Panc1 (cell line): ENCODE measurements around the gene RDX. TPM values are rescaled to one million over a fixed set of nuclear protein-coding genes. Genes with fewer than 3 reads are reported as not detected.

Experiments
- ATAC-seq: fragments of 200-7000 bp; cut with Tn5 transposase; 2 replicates; pipeline ENCODE4 v1.9.1; 2020; ENCODE audit warnings: mild to moderate bottlenecking, moderate library complexity
- BruUV-seq: library from RNA; stranded (reverse); fragments of 400-500 nt; replicated peaks from 2 replicates; lab custom pipeline; 2021; lab: Mats Ljungman, UMichigan
- CTCF ChIA-PET: fragments of 300-600 bp; sonication (Branson Sonifier 250); formaldehyde crosslinking; loops from one replicate; lab custom pipeline; 2022; ENCODE audit warnings: antibody characterized with exemption; lab: Charles Lee
- POLR2A ChIA-PET: fragments of 300-600 bp; sonication (Branson Sonifier 250); formaldehyde crosslinking; loops from one replicate; lab custom pipeline; 2022; ENCODE audit warnings: antibody characterized with exemption; lab: Charles Lee
- DNase-seq: peaks from one replicate; pipeline ENCODE4 v3.0.0-alpha.2; 2010; ENCODE audit warnings: low read depth, low spot score
- H3K27ac ChIP-seq: 2 replicates; pipeline ENCODE4 v1.5.1; 2011; ENCODE audit warnings: mild to moderate bottlenecking, low read length, inconsistent platforms
- H3K27me3 ChIP-seq: fragments of 200-500 bp; sonication (Bioruptor generic); 2 replicates; pipeline ENCODE4 v1.6.0; 2014; ENCODE audit warnings: low read length, inconsistent platforms; ENCODE audit not compliant: control insufficient read depth, insufficient read depth
- H3K36me3 ChIP-seq: fragments of 200-500 bp; sonication (Bioruptor generic); 2 replicates; pipeline ENCODE4 v1.5.1; 2014; ENCODE audit warnings: inconsistent platforms, mild to moderate bottlenecking, low read length, moderate library complexity; ENCODE audit not compliant: control insufficient read depth, insufficient read depth
- H3K4me1 ChIP-seq: 2 replicates; pipeline ENCODE4 v1.5.1; 2011; ENCODE audit warnings: inconsistent platforms, mild to moderate bottlenecking, low read length, moderate library complexity; ENCODE audit not compliant: control insufficient read depth, insufficient read depth
- H3K4me3 ChIP-seq, 2 experiments: 2 replicates each; pipeline ENCODE4 v1.5.1; 2011 to 2012; ENCODE audit warnings: low read depth in 2 of 2, low read length in 2 of 2, mild to moderate bottlenecking in 2 of 2, inconsistent platforms in 1 of 2, moderate library complexity in 1 of 2
- H3K9me3 ChIP-seq: fragments of 200-500 bp; sonication (Bioruptor generic); 2 replicates; pipeline ENCODE4 v1.5.1; 2014; ENCODE audit warnings: low read depth, mild to moderate bottlenecking, inconsistent platforms, low read length, moderate library complexity; ENCODE audit not compliant: control insufficient read depth, insufficient read depth
- POLR2AphosphoS5 ChIP-seq: IDR thresholded peaks from 2 replicates; pipeline ENCODE4 v1.6.1; 2012; ENCODE audit warnings: mild to moderate bottlenecking, low read depth, low read length, moderate library complexity
- REST ChIP-seq, 2 experiments: IDR thresholded peaks; 2 replicates each; pipeline ENCODE4 v1.6.1; 2011 to 2012; ENCODE audit warnings: low read depth in 2 of 2, control low read depth in 1 of 2, low read length in 1 of 2, mild to moderate bottlenecking in 1 of 2, moderate library complexity in 1 of 2; ENCODE audit not compliant: insufficient read depth in 1 of 2
- SIN3A ChIP-seq: IDR thresholded peaks from 2 replicates; pipeline ENCODE4 v1.6.1; 2012; ENCODE audit warnings: low read depth, mild to moderate bottlenecking, low read length, moderate library complexity, borderline replicate concordance; ENCODE audit not compliant: insufficient read depth
- TCF7L2 ChIP-seq: IDR thresholded peaks from 2 replicates; pipeline ENCODE4 v1.6.1; 2011; ENCODE audit warnings: mild to moderate bottlenecking, low read depth, low read length, inconsistent platforms
- in situ Hi-C: cut with HindIII; loops from 2 replicates; pipeline ENCODE4 v1.10.0; 2016; ENCODE audit warnings: low sequenced_read_pairs, low pct_unique_long_range_greater_than_20kb
- intact Hi-C: fragments of 100-400 bp; cut with micrococcal nuclease; formaldehyde crosslinking; loops from one replicate; pipeline ENCODE4 v1.10.0; 2022; ENCODE audit not compliant: unreplicated experiment
- total RNA-seq: library from RNA; stranded (reverse); gene quantifications from one replicate; pipeline ENCODE4 v1.2.1, GENCODE V29; 2021; ENCODE audit not compliant: unreplicated experiment
- TF ChIP-seq, protein P1 (sequence below): fragments of 450-650 bp; IDR thresholded peaks from 2 replicates; pipeline ENCODE4 v1.5.1; 2017; ENCODE audit warnings: mild to moderate bottlenecking

Gene RDX
- total RNA-seq, 1 experiment from 2014 or later, result 200 TPM

DNA sequence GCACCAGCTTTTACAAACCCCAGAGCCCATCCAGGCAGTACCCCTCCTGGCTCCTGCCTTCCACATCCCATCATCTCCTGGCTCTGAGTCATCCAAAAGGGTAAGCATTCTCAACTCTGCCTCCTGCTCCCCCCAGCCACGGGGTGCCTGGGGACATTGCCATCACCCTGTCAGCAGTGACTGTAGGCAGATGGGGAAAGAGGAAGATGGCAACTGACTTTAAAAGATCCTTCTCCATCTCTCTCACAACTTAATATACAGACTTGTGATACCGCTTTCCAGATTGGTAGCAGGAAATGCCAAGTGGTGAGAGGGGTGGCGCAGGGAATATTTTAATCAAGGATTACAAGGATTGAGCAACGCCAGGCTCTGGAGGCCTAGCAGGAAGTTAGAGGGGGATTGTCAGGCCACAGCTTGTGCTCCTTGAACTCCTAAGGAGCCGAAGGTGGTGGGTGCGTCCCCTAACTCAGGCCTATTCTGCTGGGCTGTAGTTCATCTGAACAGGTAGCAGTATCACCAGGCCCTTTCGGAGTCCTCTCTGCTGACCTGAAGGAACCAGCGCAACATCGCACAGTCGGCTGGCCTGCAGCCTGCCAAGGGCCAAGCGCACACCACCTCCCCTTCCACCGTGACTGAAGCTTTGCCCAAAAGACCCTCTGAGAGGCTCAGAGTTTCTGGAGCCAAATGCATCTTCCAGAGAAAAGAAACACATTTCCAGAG is 119.9 kb downstream of the RDX start:
- ChIA-PET CTCF (no interaction called here), POLR2A (no interaction called here)
- TF ChIP-seq, protein P1, sequence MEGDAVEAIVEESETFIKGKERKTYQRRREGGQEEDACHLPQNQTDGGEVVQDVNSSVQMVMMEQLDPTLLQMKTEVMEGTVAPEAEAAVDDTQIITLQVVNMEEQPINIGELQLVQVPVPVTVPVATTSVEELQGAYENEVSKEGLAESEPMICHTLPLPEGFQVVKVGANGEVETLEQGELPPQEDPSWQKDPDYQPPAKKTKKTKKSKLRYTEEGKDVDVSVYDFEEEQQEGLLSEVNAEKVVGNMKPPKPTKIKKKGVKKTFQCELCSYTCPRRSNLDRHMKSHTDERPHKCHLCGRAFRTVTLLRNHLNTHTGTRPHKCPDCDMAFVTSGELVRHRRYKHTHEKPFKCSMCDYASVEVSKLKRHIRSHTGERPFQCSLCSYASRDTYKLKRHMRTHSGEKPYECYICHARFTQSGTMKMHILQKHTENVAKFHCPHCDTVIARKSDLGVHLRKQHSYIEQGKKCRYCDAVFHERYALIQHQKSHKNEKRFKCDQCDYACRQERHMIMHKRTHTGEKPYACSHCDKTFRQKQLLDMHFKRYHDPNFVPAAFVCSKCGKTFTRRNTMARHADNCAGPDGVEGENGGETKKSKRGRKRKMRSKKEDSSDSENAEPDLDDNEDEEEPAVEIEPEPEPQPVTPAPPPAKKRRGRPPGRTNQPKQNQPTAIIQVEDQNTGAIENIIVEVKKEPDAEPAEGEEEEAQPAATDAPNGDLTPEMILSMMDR, result no peak
- ATAC-seq, result no peak
- intact Hi-C loops (no loop called here), in situ Hi-C loops (no loop called here)
- Histone ChIP-seq H3K4me1 (no peaks in the 10 kb centered on the region; the same call in 1 of the 2 replicates), H3K4me3 (no peak overlapping the region), H3K27ac (no peak overlapping the region), H3K9me3 (no peaks in the 10 kb centered on the region), H3K36me3 (no peaks in the 10 kb centered on the region), H3K27me3 (no peaks in the 10 kb centered on the region)
- BruUV-seq, result no TSS peak
- DNase-seq, result no peak

DNA sequence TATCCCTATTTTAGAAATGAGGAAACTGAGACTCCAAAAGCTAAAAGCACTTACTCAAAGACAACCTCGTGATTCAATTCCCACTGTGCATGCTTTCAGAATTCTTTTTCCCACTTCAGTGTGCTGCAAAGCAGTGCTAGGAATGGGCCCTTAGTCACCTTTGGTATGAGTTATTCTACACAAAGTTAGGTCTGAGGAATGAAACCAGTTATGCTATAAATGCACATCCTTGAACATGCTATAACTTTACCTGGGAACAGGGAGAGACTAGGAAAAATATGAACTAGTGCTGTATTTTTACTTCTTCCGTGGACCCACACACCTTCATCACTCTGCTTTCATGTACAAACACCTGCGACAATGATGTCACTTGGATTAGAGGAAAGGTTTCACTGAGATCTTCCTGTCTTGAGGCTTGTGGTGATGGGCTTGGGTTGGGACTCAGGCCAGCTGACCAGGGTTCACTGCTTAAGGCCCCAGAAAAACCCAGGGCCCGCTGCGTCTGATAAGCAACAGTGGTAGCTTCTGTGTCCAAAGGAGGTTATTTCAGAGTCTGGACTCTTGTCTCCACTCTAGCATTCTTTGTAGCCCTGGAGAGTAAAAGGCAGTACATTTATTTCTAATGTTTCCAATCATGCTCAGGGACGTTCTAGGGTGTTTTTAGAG is 121.6 kb downstream of the RDX start:
- no peak overlapping the region for H3K27ac ChIP-seq
- DNase-seq, result no peak
- BruUV-seq, result no TSS peak
- H3K4me1 ChIP-seq, result no peaks in the 10 kb centered on the region; the same call in 1 of the 2 replicates
- in situ Hi-C loops (no loop called here), intact Hi-C loops (loop anchor here (5.0 kb wide), 1 partner anchor 227 kb away; no protein-coding TSS in a partner anchor)
- H3K27me3 ChIP-seq, result no peaks in the 10 kb centered on the region
- ChIA-PET POLR2A (interaction anchor here (0.6 kb wide), 1 partner anchor 409 kb away, joined by 3 read pairs; no protein-coding TSS in a partner anchor), CTCF (no interaction called here)
- ATAC-seq, result 0 out of 2 replicates have a peak, but pooled peaks have one; percentile 3
- H3K9me3 ChIP-seq, result no peaks in the 10 kb centered on the region
- no peaks in the 10 kb centered on the region for H3K36me3 ChIP-seq
- 0 out of 2 replicates have a peak, but pooled peaks have one; percentile 15 for TF ChIP-seq POLR2AphosphoS5
- TF ChIP-seq TCF7L2, result no peak
- TF ChIP-seq, protein P1, result no peak
- no peak for TF ChIP-seq SIN3A
- no peak overlapping the region for H3K4me3 ChIP-seq

- no peak for TF ChIP-seq REST (IDR thresholded peaks at IDR 0.05; ENCODE audit: insufficient read depth in 1 of 2, low read depth in 2 of 2, low read length in 1 of 2)
- TF ChIP-seq POLR2AphosphoS5, result no peak
- no peak for TF ChIP-seq TCF7L2
- TF ChIP-seq, protein P1, result peak; percentile 96
- in situ Hi-C loops (no loop called here), intact Hi-C loops (loop anchor here (5.0 kb wide), 1 partner anchor 227 kb away; no protein-coding TSS in a partner anchor)
- DNase-seq, result no peak
- Histone ChIP-seq H3K36me3 (no peaks in the 10 kb centered on the region), H3K4me3 (no peak overlapping the region), H3K4me1 (no peaks in the 10 kb centered on the region; the same call in 1 of the 2 replicates), H3K9me3 (no peaks in the 10 kb centered on the region), H3K27me3 (no peaks in the 10 kb centered on the region), H3K27ac (no peak overlapping the region)
- peak; percentile 86 for ATAC-seq
- POLR2A ChIA-PET, result no interaction called here
- CTCF ChIA-PET, result interaction anchor here (0.6 kb wide), 1 partner anchor 14 kb away, joined by 3 read pairs; no protein-coding TSS in a partner anchor
- no TSS peak for BruUV-seq
These were observed 122.4 kb downstream of the RDX start for GRCh38 chr11:110173811-110174644.
